OCI-LY3 (cell line): ENCODE results near the gene BCAR1.
"Not testable (repeated sequence)": the region's sequence is repeated elsewhere in the genome, so short reads cannot be mapped to it uniquely, and the experiment has no call there.

Source experiments
- H2AFZ ChIP-seq: fragments of 200-600, 300-600 bp; shearing (Covaris generic); 2 replicates; pipeline ENCODE4 v1.6.0; 2014; ENCODE audit warnings: antibody characterized with exemption, low read depth, low read length
- H3K27ac ChIP-seq: fragments of 200-600, 300-600 bp; sonication (generic); 2 replicates; pipeline ENCODE4 v1.5.1; 2014; ENCODE audit warnings: mild to moderate bottlenecking, low read length, moderate library complexity, mixed read lengths
- H3K27me3 ChIP-seq: fragments of 200-600, 300-600 bp; sonication (generic); 2 replicates; pipeline ENCODE4 v1.6.1; 2014; ENCODE audit warnings: low read depth, low read length, mixed read lengths
- H3K36me3 ChIP-seq: fragments of 200-600, 300-600 bp; sonication (generic); replicated peaks from 2 replicates; pipeline ENCODE3; 2014; ENCODE audit warnings: low read depth, low read length, mixed read lengths
- H3K4me1 ChIP-seq: fragments of 300-600, 200-600 bp; sonication (generic); 2 replicates; pipeline ENCODE4 v1.6.1; 2014; ENCODE audit warnings: low read length, mixed read lengths
- H3K4me2 ChIP-seq: fragments of 200-600, 300-600 bp; sonication (generic); 2 replicates; pipeline ENCODE4 v1.6.1; 2014; ENCODE audit warnings: low read length, mixed read lengths
- H3K4me3 ChIP-seq: fragments of 300-600, 200-600 bp; sonication (generic); 2 replicates; pipeline ENCODE4 v1.5.1; 2014; ENCODE audit warnings: antibody characterized with exemption, mild to moderate bottlenecking, low read length, moderate library complexity
- H3K79me2 ChIP-seq: fragments of 300-600, 200-600 bp; shearing (Covaris generic); 2 replicates; pipeline ENCODE4 v1.6.1; 2014; ENCODE audit warnings: mild to moderate bottlenecking, low read length, mixed read lengths
- H3K9ac ChIP-seq: fragments of 300-600, 200-600 bp; shearing (Covaris generic); 2 replicates; pipeline ENCODE4 v1.6.0; 2014; ENCODE audit warnings: mild to moderate bottlenecking, low read length, moderate library complexity
- H3K9me3 ChIP-seq: fragments of 200-600, 300-600 bp; shearing (Covaris generic); 2 replicates; pipeline ENCODE4 v1.6.1; 2014; ENCODE audit warnings: low read length, mixed read lengths; ENCODE audit not compliant: insufficient read depth
- H4K20me1 ChIP-seq: fragments of 200-600, 300-600 bp; sonication (generic); 2 replicates; pipeline ENCODE4 v1.6.1; 2016; ENCODE audit warnings: low read length, mixed read lengths; ENCODE audit not compliant: insufficient read depth
- EZH2phosphoT487 ChIP-seq: fragments of 200-600 bp; shearing (Covaris generic); IDR thresholded peaks from 2 replicates; pipeline ENCODE4 v1.6.1; 2018; ENCODE audit warnings: antibody characterized with exemption, mixed run types, low read depth
- TF ChIP-seq, protein P1 (sequence below): fragments of 200-600, 300-600 bp; sonication (generic); IDR thresholded peaks from 2 replicates; pipeline ENCODE4 v1.5.1; 2014; ENCODE audit warnings: antibody characterized with exemption, low read length, low read depth

BCAR1 gene

DNA sequence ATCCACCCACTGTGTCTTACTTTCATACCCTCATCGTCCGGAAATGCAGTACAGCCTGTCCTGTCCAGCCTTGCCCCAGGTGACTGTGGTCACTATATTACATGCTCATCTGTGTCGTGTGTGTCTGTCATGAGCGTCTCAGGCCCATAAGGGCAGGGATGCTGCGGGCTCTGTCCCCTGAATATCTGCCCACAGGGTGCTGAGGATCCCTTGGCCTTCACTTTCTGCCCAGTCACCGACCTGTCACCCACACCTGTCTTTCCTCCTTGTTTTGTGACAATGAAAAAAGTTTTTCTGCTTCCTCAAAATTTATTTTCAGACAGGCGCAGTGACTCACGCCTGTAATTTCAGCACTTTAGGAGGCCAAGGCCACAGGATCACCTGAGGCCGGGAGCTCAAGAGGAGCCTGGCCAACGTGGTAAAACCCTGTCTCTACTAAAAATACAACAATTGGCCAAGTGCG is 34.0 kb downstream of the BCAR1 start:
- TF ChIP-seq EZH2phosphoT487, result no peak
- TF ChIP-seq, protein P1, sequence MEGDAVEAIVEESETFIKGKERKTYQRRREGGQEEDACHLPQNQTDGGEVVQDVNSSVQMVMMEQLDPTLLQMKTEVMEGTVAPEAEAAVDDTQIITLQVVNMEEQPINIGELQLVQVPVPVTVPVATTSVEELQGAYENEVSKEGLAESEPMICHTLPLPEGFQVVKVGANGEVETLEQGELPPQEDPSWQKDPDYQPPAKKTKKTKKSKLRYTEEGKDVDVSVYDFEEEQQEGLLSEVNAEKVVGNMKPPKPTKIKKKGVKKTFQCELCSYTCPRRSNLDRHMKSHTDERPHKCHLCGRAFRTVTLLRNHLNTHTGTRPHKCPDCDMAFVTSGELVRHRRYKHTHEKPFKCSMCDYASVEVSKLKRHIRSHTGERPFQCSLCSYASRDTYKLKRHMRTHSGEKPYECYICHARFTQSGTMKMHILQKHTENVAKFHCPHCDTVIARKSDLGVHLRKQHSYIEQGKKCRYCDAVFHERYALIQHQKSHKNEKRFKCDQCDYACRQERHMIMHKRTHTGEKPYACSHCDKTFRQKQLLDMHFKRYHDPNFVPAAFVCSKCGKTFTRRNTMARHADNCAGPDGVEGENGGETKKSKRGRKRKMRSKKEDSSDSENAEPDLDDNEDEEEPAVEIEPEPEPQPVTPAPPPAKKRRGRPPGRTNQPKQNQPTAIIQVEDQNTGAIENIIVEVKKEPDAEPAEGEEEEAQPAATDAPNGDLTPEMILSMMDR, result no peak
- Histone ChIP-seq H3K4me2 (peak overlapping the region; percentile 84), H4K20me1 (no peaks in the 10 kb centered on the region)

DNA sequence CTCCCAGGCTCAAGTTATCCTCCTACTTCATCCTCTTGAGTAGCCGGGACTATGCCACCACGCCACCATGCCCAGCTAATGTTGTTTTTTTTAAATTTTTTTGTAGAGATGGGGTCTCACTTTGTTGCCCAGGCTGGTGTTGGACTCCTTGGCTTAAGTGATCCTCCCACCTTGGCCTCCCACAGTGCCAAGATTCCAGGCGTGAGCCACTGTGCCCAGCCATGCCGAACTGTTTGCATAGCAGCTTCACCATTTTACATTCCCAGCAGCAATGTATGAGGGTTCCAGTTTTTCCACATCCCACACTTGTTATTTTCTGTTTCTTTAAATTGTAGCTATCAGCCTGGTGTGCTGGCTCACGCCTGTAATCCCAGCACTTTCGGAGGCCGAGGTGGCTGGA is 34.8 kb downstream of the BCAR1 start:
- Histone ChIP-seq H3K27me3 (peaks cover 7% of the 10 kb centered on the region; the same call in 1 of the 2 replicates), H4K20me1 (no peaks in the 10 kb centered on the region), H3K4me2 (no peak overlapping the region), H3K36me3 (no peaks in the 10 kb centered on the region), H3K79me2 (no peaks in the 10 kb centered on the region), H3K4me1 (peaks cover 42% of the 10 kb centered on the region), H3K9me3 (no peaks in the 10 kb centered on the region), H2AFZ (no peak overlapping the region), H3K9ac (no peak overlapping the region), H3K27ac (no peak overlapping the region), H3K4me3 (no peak overlapping the region)
- TF ChIP-seq EZH2phosphoT487, result no peak
- TF ChIP-seq, protein P1, result no peak

More for the DNA sequence above, 34.0 kb downstream of the BCAR1 start:
- Histone ChIP-seq H3K4me3 (peak overlapping the region; percentile 65; the same call in 1 of the 2 replicates), H3K4me1 (peaks cover 42% of the 10 kb centered on the region), H3K9me3 (no peaks in the 10 kb centered on the region), H3K79me2 (no peaks in the 10 kb centered on the region), H3K36me3 (no peaks in the 10 kb centered on the region), H3K27ac (peak overlapping the region; percentile 65), H2AFZ (no peak overlapping the region), H3K9ac (peak overlapping the region; percentile 40; the same call in 1 of the 2 replicates), H3K27me3 (no peaks in the 10 kb centered on the region; the same call in 1 of the 2 replicates)

DNA sequence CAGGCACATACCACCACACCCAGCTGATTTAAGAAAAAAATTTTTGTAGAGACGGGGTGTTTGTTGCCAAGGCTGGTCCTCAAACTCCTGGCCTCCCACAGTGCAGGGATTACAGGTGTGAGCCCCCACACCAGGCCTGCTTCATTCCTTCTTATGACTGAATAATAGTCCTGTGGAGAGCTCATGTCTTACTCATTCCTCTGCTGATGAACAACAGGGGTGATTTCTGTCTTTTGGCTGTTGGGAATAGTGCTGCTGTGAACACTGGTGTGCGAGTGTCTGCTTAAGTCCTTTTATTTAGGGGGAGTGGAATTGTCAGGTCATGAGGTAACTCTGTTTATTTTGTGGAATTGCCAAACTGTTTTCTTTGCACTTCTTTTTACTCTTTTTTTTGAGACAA is 35.3 kb downstream of the BCAR1 start:
- Histone ChIP-seq H3K27ac (no peak overlapping the region), H4K20me1 (no peaks in the 10 kb centered on the region), H3K36me3 (no peaks in the 10 kb centered on the region), H2AFZ (no peak overlapping the region), H3K9me3 (no peaks in the 10 kb centered on the region), H3K4me2 (no peak overlapping the region), H3K27me3 (peaks cover 7% of the 10 kb centered on the region; the same call in 1 of the 2 replicates), H3K4me1 (peaks cover 42% of the 10 kb centered on the region), H3K4me3 (no peak overlapping the region), H3K79me2 (no peaks in the 10 kb centered on the region), H3K9ac (no peak overlapping the region)
- no peak for TF ChIP-seq EZH2phosphoT487
- TF ChIP-seq, protein P1, result no peak

DNA sequence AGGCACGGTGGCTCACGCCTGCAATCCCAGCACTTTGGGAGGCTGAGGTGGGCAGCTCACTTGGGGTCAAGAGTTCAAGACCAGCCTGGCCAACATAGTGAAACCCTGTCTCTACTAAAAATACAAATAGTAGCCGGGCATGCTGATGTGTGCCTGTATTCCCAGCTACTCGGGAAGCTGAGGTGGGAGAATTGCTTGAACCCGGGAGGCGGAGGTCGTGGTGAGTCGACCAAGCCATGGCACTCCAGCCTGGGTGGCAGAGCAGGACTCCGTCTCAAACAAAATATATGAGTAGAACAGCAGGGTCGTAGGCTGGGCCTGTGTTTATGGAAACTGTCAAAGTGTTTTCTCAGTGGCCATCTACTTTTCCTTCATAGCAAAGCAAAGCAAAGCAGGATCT is 40.1 kb downstream of the BCAR1 start:
- not testable (repeated sequence) for H3K79me2 ChIP-seq, H4K20me1 ChIP-seq, H3K4me3 ChIP-seq

More for the DNA sequence above, 40.1 kb downstream of the BCAR1 start:
- not testable (repeated sequence) for H3K4me2 ChIP-seq, H3K9ac ChIP-seq, H3K9me3 ChIP-seq, H2AFZ ChIP-seq, H3K27ac ChIP-seq, H3K36me3 ChIP-seq
- H3K4me1 ChIP-seq, result peaks cover 20% of the 10 kb centered on the region
- H3K27me3 ChIP-seq, result peaks cover 10% of the 10 kb centered on the region; the same call in 1 of the 2 replicates
